H1 (cell line): ENCODE measurements around the gene HEBP1. TPM values are rescaled to one million over a fixed set of nuclear protein-coding genes. Genes with fewer than 3 reads are reported as not detected.

Experiments
- BCL11A ChIP-seq, 2 experiments: IDR thresholded peaks; one replicate each; pipeline ENCODE4 v1.6.1; 2011; ENCODE audit warnings: low read depth in 2 of 2, low read length in 2 of 2, mild to moderate bottlenecking in 2 of 2
- PHF8 ChIP-seq: fragments of 200-600 bp; sonication (generic); conservative IDR thresholded peaks from 2 replicates; pipeline ENCODE4 v1.7.1; 2012; ENCODE audit warnings: low read depth, mild to moderate bottlenecking, inconsistent platforms, low read length, moderate library complexity
- polyA plus RNA-seq, 7 experiments: library from polyadenylated mRNA; depleted of rRNA in 3 of 7; stranded (reverse) in 5 of 7; unstranded in 2 of 7; fragments of >200 nt in 5 of 7; fragments of 200-250 nt in 2 of 7; gene quantifications; 1 replicate in 5 of 7; 2 replicates in 1 of 7; 4 replicates in 1 of 7; pipeline versions ENCODE4 v1.2.1 to v1.2.3, GENCODE V29; 2011 to 2013; ENCODE audit warnings: missing spikeins in 2 of 7, mixed read lengths in 2 of 7
- total RNA-seq: library from RNA; stranded (reverse); fragmentation: NEBNext Ultra II Directional; extraction: Animal tissue kit (Norgen Biotek cat#: 25700); gene quantifications from 2 replicates; pipeline ENCODE4 v1.2.1, GENCODE V29; 2021
- TF ChIP-seq, protein P1 (sequence below): IDR thresholded peaks from 2 replicates; pipeline ENCODE4 v1.6.1; 2011; ENCODE audit warnings: low read depth, mild to moderate bottlenecking, low read length; ENCODE audit not compliant: insufficient read depth

HEBP1 gene
- total and polyA plus RNA-seq, 2 of the 8 experiments (the other 6 are each of a cell fraction or from before 2014, with no cell fraction given): 30.8 to 56.1 TPM

DNA sequence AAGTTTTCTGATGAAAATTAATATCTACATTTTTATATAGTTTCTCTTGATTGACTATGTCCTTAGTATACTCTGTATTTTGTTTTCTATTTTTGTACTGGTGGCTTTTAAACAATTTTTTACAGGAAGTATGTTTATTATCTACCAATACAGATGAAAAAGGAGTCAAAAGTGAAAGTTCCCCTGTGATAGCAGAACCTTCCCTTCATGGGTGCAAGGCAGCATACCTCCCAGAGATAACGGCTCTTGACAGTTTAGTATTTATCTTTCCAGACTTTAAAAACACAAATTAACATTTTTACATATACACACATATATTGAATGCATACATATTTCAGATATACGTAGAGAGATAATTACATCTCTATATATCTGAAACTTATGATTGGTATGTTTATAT is 27.0 kb upstream of the HEBP1 start (continued):
- TF ChIP-seq BCL11A (IDR thresholded peaks at IDR 0.05; ENCODE audit: low read depth in 2 of 2, low read length in 2 of 2) (no peak), PHF8 (no peak)
- TF ChIP-seq, protein P1, sequence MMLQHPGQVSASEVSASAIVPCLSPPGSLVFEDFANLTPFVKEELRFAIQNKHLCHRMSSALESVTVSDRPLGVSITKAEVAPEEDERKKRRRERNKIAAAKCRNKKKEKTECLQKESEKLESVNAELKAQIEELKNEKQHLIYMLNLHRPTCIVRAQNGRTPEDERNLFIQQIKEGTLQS: no peak
